Measurements from ENCODE around the gene LYPLA2. TPM values are rescaled to one million over a fixed set of nuclear protein-coding genes. Genes with fewer than 3 reads are reported as not detected.
A peak's percentile ranks its signal among the peaks of the same experiment; 100 is the strongest.

Gene LYPLA2
- total RNA-seq: 27.8 TPM

DNA sequence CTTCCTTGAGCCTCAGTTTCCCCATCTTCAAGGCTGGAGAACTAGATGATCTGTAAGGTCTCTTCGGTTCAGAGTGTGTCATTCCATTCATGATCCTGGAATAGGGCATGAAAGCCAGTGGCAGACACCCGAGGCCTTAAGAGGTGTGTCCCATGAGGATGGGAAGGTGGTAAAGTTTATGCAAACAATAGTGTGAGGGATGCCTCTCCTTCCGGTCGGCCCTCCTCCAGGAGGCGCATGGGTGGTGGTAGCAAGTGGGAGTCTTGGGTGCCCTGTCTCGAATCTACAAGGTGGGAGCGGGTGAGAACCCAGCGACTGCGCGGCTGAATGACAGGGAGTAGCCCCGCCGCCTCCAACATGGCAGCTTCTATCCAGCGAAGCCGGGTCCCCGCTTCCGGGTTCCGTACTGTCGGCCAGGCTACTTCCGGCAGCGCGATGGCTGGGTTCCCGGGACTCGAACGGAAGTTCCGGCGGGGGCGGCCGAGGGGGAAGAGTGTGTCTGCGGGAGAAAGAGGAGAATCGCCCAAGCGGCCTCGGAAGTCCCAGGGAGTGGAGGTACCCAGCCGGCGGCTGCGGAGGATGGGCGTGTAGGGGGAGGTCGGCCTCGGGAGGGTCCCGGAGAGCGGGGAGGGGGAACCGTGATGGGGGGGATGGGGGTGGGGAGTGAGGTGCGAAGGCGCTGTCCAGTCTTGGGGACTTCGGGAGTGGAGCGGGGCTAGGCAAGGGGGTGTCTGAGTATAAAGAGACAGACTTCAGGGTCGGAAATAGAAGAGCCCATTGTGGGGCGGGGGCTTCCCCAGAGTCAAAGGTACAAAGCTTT lies at the start of gene LYPLA2:
LYPLA2 (plus strand) TSS at position 450 of the 820 bp plus-strand sequence. CDS start 1,538 bp downstream, outside the sequence.
- DNase-seq: peak; percentile 88

- DNase-seq: no peak
These were observed 49.3 kb upstream of the LYPLA2 start for GRCh38 chr1:23741609-23742008.

- DNase-seq: no peak
These were observed 48.2 kb upstream of the LYPLA2 start for GRCh38 chr1:23742670-23743286.

- DNase-seq: peak; percentile 68
These were observed 47.4 kb upstream of the LYPLA2 start, which contains the start of gene ELOA for GRCh38 chr1:23743287-23744152. ELOA (plus strand) TSS chr1:23743471; CDS start chr1:23743504, 33 bp downstream.

DNA sequence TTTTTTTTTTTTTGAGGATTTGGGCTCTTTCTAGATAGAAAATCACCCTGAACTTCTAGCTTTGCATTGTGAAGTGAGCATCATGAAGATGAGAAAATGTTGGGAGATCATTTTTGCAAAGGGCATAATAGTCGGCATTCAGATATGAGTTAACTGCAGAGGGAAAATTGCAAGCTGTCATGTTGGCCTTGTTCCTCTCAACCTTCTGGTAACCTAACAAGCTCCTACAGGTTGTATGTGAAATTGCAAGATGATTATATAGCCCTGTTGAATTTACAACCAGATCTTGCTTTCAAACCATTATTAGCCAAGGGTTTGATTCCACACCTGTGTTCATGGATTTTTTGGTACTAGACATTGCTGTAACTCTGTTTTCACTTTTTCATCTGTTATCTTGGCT lies 45.4 kb upstream of the LYPLA2 start:
- DNase-seq: no peak

DNA sequence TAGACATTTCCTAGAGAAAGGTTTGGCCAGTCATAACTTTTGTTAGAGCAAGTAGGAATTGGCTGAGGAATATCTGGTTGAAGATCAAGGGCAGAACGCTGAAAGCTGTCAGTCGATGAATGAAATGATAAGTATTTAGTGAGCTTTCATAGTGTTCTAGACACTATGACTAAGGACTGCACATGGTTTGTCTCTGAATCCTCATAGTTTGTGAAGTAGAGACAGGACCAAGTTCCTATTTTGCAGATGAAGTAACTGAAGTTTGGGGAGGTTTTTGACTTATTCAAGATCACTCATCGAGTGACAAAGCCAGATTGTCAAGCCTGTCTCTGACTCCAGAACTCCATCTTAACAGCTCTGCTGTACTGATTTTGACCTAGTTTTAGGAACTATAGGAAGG lies 42.9 kb upstream of the LYPLA2 start:
- DNase-seq: no peak

DNA sequence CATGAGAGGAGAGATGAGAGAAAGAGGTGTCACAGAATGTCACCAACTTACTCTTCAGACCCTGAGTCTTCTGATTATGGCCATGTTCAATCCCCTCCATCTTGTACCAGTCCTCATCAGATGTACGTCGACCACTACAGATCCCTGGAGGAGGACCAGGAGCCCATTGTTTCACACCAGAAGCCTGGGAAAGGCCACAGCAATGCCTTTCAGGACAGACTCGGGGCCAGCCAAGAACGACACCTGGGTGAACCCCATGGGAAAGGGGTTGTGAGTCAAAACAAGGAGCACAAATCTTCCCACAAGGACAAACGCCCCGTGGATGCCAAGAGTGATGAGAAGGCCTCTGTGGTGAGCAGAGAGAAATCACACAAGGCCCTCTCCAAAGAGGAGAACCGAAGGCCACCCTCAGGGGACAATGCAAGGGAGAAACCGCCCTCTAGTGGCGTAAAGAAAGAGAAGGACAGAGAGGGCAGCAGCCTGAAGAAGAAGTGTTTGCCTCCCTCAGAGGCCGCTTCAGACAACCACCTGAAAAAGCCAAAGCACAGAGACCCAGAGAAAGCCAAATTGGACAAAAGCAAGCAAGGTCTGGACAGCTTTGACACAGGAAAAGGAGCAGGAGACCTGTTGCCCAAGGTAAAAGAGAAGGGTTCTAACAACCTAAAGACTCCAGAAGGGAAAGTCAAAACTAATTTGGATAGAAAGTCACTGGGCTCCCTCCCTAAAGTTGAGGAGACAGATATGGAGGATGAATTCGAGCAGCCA lies 39.7 kb upstream of the LYPLA2 start:
- DNase-seq: no peak

DNA sequence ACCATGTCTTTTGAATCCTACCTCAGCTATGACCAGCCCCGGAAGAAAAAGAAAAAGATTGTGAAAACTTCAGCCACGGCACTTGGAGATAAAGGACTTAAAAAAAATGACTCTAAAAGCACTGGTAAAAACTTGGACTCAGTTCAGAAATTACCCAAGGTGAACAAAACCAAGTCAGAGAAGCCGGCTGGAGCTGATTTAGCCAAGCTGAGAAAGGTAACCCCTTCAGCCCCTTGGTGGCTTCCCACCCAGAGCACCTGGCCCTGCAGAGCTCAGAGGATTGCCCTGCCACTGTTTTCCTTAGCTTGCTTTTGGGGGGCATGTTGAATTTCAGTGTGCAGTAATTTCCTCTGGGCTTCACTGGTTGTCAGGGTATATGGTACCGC lies 39.1 kb upstream of the LYPLA2 start:
- no peak for DNase-seq

- no peak for DNase-seq
These were observed 38.0 kb upstream of the LYPLA2 start for GRCh38 chr1:23752909-23753308.

DNA sequence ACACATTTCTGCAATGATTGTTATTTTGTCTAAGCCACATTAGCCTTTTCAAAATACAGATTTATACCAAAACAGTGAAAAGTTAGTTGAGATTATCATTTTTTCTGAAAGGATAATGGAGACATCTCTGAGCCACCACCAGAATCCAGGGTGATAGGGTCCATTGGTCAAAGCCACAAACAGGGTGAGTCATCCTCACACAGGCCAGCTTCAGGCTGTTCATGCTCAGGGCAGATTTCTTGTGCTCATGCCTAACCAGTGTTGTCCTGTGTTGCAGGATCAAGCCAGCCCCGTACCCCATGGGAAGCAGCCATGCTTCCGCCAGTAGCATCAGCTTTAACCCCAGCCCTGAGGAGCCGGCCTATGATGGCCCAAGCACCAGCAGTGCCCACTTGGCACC lies 34.3 kb upstream of the LYPLA2 start:
- no peak for DNase-seq

- DNase-seq: no peak
These were observed 33.1 kb upstream of the LYPLA2 start for GRCh38 chr1:23757812-23758211.

DNA sequence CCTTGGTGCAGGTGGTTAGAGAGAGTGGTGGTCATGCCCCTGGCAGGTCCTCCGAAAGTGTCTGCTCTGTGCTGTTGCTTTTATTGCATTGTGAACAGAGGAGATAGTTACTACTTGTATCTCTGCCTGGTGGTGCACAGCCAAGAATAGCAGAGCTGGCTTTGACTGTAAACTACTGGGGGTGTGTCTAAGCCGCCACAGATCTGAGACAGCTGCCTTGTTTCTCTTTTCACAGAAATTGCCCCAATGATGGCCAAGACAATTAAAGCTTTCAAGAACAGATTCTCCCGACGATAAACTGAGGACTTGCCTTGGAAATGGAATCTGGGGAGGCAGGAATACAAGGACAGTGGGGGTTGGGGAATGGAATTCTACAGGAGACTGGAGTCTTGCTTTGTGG lies 31.7 kb upstream of the LYPLA2 start:
- no peak for DNase-seq

- DNase-seq: no peak
These were observed 27.8 kb upstream of the LYPLA2 start for GRCh38 chr1:23763041-23763577.

- no peak for DNase-seq
These were observed 22.2 kb upstream of the LYPLA2 start for GRCh38 chr1:23768733-23769132.

DNA sequence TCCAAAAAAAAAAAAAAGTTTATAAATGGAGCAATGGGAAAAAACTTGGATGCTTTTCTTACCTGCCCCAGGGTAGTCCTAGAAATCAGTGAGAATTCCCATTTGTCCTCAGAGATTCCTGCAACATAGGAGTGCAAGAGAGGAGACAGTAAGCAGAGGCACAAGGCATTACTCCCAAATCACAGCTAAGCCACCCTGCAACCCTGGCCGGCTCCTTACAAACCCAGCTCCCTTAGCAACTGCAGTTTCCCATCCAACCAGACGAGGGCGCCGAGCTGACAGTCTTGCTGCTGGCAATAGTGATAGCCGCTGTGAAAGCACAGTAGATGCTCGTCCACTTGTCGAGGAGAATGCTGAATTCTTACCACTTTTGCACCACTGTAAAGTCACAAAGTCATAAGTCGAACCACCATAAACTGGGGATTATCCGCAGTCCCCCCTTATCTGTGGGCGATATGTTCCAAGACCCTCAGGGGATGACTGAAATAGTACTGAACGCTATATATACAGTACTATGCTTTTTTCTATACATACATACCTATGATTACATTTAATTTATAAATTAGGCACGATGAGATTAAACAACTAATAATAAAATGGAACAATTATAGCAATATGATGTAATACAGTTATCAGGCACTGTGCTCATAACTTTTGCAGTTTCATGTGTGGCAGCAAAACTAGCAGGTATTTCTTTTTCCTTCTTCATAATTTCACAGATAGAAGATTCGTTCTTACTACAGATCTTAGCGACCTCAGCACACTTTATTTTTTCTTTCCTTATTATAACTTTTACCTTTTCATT lies 18.7 kb upstream of the LYPLA2 start:
- peak; percentile 50 for DNase-seq

DNA sequence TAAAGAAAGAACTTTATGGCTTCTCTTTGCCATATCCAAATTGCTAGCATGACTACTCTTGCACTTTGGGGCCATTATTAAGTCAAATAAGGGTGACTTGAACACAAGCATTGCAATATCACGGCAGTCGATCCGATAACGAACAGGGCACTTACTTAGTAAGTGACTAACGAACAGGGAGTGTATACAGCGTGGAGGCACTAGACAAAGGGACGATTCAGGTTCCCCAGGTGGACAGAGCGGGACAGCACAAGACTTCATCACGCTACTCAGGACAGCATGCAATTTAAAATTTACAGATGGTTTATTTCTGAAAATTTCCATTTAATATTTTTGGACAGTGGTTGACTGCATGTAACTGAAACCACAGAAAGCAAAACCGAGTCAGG lies 18.1 kb upstream of the LYPLA2 start:
- DNase-seq: no peak

GRCh38 chr1:23774174-23774880 lies 16.6 kb upstream of the LYPLA2 start:
- no peak for DNase-seq

DNA sequence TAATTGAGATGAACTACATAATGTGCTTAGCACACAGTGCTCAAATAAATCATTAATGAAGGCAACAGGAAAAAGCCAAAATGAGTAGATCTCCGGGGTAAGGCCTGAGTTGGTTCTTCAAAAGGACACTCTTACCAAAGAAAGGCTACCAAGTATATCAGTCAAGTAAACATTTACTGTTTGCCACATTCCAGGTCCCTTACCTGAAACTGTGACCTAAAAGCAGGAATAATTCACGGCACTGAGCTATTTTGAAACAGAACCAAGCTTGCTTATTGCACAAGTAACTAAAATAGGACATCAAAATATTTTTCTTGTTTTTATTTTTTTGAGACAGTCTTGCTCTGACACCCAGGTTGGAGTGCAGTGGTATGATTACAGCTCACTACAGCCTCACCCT lies 14.7 kb upstream of the LYPLA2 start:
- DNase-seq: no peak

GRCh38 chr1:23777979-23778814 lies 12.7 kb upstream of the LYPLA2 start, which contains the start of gene PITHD1:
PITHD1 (plus strand) TSS chr1:23778418; CDS start chr1:23778516, 98 bp downstream.
- DNase-seq: peak; percentile 79

All from skin of body (tissue), 2 donors.